Measurements from ENCODE around the gene TMEM175.

DNA sequence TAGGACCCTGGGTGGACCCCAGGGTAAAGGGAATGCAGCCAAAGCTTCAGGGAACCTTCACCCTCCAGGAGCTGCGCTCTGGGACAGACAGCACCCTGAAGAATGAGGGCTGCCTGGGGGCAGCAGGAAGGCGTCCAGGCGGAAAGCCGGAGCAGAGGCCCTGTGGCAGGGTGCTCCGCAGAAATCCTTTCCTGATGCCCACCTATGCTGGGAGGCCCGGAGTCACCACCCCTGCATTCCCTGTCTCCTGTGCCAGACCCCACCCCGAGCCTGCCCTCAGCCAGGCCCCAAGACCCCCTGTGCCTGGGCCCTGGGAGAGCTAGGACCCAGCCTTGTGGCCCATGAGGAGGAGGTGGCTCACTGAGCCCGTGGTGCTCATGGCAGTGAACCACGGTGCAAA, 42.4 kb downstream of the TMEM175 start:
- no peak for TF ChIP-seq CTCF (IDR thresholded peaks at IDR 0.05; ENCODE audit: low read depth, low read length)
- no peak for TF ChIP-seq EZH2phosphoT487 (IDR thresholded peaks at IDR 0.05; ENCODE audit: low read depth)
